ACHN (cell line): ENCODE measurements around the gene MOAP1.
"Not testable (repeated sequence)": the region's sequence is repeated elsewhere in the genome, so short reads cannot be mapped to it uniquely, and the experiment has no call there.

Experiments
- DNase-seq: peaks from one replicate; pipeline ENCODE4 v3.0.0-alpha.2; 2015
- in situ Hi-C: cut with HindIII; loops from 2 replicates; pipeline ENCODE4 v1.10.0; 2017; ENCODE audit warnings: low sequenced_read_pairs, low pct_ligation_motif_present, low pct_unique_long_range_greater_than_20kb

Gene MOAP1

DNA sequence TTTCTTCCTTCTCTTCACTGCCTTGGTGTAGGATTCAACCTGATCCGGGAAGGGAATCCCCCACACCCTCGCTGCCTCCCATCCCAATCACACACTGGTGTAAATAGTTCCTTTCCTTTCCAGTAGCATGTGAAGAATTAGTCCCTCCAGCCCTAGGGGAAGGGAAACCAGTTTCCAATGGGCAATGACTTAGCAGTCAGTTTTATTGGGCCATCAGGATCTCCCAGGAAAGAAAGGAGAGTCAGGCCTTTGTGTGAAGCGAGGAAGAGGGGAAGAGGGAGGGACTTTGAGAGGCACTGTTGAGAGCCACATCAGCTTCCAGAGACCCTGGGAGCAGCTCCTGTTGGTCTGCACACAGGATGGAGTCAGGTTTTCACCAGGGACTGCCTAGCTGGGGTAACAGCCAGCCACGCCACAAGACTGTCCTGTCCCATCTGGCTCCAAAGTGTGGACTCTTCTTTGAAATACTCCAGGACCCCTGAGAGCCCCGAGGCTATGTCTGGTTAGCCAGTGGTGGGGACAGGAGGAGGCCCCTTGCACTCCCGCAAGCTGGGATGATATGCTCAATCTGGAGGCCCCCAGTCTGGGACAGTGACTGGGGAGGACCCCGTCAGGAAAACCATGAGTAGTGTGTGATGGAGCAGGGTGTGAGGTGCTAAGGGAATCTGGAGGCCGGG is 27.9 kb downstream of the MOAP1 start:
- DNase-seq = no peak
- in situ Hi-C loops = no loop called here

DNA sequence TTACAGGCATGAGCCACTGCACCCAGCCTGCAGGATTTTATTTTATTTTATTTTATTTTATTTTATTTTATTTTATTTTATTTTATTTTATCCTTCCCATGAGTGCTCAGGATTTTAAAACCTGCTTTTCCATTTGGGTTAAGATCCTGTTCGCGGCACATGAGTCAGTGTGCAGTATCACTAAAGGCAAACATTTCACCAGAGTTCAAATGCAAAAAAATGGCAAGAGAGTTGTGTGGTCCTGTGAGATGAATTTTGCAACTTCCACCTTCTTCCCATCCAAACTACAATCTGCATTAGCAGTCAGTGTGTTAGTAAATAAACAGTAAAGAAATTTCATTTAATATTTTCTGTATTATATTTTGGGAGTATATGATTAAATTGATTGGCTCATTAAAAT is 29.0 kb downstream of the MOAP1 start:
- in situ Hi-C loops = no loop called here
- DNase-seq = no peak

DNA sequence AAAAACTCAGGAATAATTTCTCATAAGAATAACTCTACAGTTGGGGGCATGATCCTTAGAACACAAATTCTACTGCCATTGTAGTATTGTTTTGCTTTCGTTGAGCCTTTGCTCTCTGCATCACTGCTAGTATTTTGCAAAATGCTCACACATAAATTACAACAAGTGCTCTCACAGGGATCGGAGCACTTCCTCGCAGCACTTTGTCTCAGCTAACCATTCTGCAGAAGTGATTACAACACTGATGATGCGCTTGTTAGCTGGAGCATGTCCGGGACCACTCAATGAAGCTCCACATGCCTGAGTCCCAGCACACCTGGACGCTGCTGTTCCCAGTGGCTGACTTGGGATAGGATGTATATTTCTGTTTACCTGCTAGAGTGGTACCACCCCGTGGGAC is 31.6 kb downstream of the MOAP1 start:
- in situ Hi-C loops = no loop called here

DNA sequence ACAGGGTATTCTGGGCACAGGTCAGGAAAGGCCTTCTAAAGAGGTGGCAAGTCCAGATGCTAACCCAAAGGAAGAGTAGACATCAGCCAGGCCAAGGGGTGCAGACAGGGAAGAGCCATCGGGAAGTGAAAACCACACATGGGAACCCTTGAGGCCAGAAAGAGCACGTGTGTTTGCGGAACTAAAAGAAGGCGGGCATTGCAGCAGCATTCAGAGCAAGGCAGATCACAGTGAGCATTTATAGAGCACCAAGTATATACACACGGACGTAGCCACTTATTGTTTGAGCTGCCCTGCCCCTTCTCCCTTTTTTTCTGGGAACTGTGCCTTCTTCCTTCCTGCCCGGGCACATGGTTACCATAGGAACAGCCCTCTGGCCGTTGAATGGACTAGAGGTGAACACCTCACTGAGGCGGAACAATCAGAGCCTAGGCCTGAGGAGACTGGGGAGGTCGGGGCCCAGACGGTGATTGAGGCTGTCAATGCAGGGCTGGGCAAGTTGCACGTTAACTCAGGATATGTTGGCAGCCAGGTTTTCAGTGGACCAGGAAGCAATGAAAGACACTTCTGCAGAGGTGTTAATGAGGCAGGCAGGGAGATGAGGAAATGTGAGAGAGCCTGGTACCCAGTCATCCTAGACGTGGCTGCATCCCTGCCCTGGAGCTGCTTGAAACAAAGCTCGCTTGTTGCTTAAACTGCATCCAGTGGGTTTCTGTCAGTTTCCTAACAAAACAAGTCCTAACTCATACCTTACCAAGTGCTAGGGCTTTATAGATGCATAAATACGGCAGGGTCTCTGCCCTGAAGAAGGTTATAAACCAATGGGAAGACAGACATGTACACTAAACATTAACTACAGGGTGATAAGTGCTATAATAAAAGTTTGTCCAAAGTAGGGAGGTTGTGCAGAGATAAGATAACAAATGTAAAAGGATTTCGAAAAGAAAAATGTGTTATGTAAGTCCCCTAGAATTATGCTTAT is 34.2 kb downstream of the MOAP1 start:
- in situ Hi-C loops = no loop called here
- no peak for DNase-seq

More for the DNA sequence above, 31.6 kb downstream of the MOAP1 start:
- no peak for DNase-seq

GRCh38 chr14:93148979-93149378 is 35.7 kb downstream of the MOAP1 start:
- DNase-seq = no peak
- in situ Hi-C loops = loop anchor here (25.0 kb wide), 1 partner anchor 212 kb away; no protein-coding TSS in a partner anchor

- DNase-seq = no peak
- in situ Hi-C loops = loop anchor here (25.0 kb wide), 1 partner anchor 209 kb away; no protein-coding TSS in a partner anchor
Measured at GRCh38 chr14:93146119-93146518, 38.6 kb downstream of the MOAP1 start.

- DNase-seq = no peak
- in situ Hi-C loops = loop anchor here (25.0 kb wide), 1 partner anchor 206 kb away; no protein-coding TSS in a partner anchor
Measured at GRCh38 chr14:93142854-93143652, 41.6 kb downstream of the MOAP1 start.

- DNase-seq = no peak
- in situ Hi-C loops = loop anchor here (25.0 kb wide), 1 partner anchor 201 kb away; no protein-coding TSS in a partner anchor
Measured at GRCh38 chr14:93137864-93138263, 46.8 kb downstream of the MOAP1 start.

- in situ Hi-C loops = loop anchor here (25.0 kb wide), 1 partner anchor 199 kb away; no protein-coding TSS in a partner anchor
- not testable (repeated sequence) for DNase-seq
Measured at GRCh38 chr14:93136508-93136907, 48.2 kb downstream of the MOAP1 start.

- in situ Hi-C loops = loop anchor here (25.0 kb wide), 1 partner anchor 199 kb away; no protein-coding TSS in a partner anchor
- no peak for DNase-seq
Measured at GRCh38 chr14:93136009-93136408, 48.7 kb downstream of the MOAP1 start.

DNA sequence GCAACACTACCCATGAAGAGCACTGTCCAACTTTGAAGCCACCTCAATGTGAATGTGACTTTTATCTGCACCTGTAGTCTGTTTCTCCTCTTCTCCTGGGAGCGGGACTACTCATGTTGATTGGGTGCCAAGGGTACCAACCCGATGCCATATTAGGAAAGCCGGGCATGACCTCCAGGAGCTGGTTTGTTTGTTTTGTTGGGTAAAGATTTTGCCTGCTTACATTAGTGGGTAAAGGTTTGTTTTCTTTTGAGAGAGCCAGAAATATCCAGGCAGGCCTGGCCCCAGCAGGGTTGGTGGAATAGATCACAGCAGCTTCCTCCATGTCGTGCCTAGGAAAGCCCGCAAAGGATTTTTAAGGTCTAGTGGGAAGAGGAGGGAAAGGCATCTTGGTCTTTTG is 49.3 kb downstream of the MOAP1 start:
- in situ Hi-C loops = loop anchor here (25.0 kb wide), 1 partner anchor 198 kb away; no protein-coding TSS in a partner anchor
- DNase-seq = no peak

GRCh38 chr14:93133464-93133863 is 51.2 kb downstream of the MOAP1 start:
- in situ Hi-C loops = loop anchor here (25.0 kb wide), 1 partner anchor 196 kb away; no protein-coding TSS in a partner anchor
- DNase-seq = no peak

DNA sequence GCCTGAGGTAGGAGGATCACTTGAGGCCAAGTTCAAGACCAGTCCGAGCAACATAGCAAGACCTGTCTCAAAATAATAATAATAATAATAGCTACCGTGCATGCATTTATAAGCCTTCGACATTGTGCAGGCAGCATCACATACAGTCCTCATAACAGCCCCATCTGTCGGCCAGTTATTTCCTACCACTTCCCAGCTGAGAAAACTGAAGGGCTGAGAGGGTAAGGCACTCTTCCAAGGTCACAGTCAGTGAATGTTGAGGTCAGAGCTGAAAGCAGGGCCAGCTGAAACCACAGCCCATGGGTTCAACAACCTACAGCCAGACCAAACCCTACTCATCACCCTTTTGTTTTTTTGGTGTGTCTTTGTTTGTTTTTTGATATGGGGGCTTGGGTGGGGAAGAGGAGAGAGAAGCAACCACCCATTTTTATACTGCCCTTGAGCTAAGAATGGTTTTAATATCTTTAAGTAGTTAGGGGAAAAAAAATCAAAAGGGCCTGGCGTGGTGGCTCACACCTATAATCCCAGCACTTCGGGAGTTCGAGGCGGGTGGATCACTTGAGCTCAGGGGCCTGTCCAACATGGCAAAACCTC is 52.1 kb downstream of the MOAP1 start:
- in situ Hi-C loops = loop anchor here (25.0 kb wide), 1 partner anchor 195 kb away; no protein-coding TSS in a partner anchor

More for the DNA sequence above, 52.1 kb downstream of the MOAP1 start:
- peak; percentile 60 for DNase-seq
